Stimulated activated CD8-positive, alpha-beta memory T cell treated with anti-CD3 and anti-CD28 coated beads, Interleukin-4, amount 100 ng/mL, for 4 hours (primary cell): ENCODE results near the gene CD79B.
"Not testable (repeated sequence)": the region's sequence is repeated elsewhere in the genome, so short reads cannot be mapped to it uniquely, and the experiment has no call there.

Source experiments
- DNase-seq, 2 donors: peaks; one replicate each; pipeline ENCODE4 v3.0.0-alpha.2; 2020; ENCODE audit warnings: low read depth in 2 of 2, low spot score in 1 of 2

Gene CD79B

DNA sequence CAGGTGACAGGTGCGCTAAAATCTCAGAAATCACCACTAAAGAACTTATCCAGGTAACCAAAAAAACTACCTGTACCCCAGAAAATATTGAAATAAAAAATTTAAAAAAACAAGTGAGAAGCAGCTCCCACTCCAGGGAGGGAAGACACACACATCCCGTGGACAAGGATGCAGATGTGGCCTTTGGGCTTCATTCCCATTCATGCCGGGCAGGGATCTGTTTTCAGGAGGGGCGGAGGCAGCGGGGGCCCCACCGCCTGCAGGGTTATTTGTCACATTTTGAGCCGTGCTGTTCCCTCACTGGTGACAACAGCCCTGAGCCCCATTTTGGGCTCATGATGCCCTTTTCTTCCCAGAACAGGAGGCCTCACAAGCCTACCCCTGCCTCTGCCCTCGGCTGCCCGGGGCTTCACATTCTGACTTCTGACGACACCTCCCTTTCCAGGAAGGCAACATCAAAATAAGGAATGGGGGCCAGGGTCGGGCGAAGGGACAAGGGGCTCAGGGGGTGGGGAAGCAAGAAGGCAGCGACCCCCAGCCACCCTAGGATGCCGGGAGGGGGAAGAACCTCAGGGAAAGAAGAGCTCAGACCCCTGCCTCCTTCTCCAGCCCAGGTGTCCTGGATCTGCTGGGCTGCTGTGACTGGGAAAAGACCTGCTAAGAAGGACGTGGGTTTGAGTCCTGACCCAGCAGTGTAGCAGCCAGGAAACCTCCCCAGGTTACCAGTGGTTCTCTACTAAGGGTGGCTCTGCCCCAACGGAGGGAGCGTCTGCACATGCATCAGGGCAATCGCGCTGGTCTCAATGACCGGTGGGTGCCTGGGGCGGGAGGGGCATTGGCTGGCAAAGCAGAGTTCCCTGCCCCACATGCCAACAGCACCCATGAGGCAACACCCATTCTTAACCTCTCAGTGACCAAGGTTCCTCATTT lies 2.3 kb upstream of the CD79B start:
- no peak for DNase-seq

DNA sequence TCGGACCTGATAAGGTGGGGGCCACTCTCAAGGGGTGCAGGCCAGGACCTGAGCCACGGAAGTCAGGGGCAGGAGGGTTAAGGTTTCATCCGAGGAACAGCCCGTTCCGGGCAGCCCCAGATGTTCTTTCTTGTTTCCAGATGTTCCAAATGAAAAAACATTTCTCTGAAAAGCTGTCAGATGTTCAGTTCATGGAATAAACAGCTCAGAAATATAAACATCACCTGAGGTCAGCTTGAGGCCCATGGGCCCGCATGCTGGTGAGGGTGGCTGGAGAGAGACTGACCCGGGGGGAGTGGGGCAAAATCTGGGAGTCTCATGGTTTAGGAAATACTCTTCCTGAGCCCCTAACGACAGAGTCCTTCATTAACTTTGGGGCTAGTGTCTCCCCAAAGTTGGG lies 1.5 kb upstream of the CD79B start:
- DNase-seq = no peak

DNA sequence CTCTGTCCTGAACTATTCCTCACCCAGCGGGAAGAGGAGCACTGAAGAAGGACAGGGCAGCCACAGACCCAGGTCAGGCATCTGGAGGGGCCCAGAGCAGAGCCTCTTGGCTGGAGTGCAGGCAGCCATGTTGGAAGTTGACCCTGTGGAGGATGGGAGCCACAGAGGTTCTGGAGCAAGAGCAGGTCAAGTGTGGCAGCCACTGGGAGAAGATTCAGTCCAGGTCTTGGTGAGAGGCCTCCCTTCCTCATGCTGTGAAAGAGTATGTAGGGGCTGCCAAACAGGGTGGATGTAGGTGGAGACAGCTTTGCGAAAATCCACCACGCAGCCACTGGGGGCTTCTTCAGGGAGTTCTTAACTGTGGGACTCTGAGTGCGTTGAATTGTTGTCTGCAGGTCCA lies 590 bp upstream of the CD79B start:
- DNase-seq = no peak

DNA sequence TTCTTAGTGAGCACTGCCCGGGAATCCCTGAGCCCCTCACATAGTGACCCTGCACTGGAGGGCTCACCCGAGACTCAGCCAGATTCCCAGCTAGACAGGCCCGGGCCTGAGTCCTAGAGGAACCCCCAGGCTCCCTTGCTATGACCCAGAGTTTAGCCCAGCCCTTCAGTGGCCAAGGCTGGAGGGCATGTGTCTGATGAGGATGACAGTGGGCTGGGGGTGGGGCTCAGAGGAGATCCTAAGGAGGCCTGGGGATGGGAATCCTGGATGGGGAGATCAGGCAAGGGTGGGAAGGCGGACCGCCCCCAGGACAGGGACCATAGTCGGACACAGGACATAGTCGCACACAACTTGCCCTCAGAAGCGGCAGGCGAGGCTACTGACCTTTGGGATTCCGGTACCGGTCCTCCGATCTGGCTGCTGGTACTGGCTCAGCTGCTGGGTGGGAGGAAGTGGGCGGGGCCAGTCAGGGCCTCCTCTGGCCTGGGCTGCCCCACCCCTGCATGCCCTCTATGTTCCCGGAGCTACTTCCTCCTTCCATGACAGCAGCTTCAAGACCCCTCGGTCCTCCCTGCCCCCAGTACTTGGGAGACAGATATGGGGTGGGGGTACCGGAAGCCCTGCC lies 1.1 kb downstream of the CD79B start:
- DNase-seq = no peak

DNA sequence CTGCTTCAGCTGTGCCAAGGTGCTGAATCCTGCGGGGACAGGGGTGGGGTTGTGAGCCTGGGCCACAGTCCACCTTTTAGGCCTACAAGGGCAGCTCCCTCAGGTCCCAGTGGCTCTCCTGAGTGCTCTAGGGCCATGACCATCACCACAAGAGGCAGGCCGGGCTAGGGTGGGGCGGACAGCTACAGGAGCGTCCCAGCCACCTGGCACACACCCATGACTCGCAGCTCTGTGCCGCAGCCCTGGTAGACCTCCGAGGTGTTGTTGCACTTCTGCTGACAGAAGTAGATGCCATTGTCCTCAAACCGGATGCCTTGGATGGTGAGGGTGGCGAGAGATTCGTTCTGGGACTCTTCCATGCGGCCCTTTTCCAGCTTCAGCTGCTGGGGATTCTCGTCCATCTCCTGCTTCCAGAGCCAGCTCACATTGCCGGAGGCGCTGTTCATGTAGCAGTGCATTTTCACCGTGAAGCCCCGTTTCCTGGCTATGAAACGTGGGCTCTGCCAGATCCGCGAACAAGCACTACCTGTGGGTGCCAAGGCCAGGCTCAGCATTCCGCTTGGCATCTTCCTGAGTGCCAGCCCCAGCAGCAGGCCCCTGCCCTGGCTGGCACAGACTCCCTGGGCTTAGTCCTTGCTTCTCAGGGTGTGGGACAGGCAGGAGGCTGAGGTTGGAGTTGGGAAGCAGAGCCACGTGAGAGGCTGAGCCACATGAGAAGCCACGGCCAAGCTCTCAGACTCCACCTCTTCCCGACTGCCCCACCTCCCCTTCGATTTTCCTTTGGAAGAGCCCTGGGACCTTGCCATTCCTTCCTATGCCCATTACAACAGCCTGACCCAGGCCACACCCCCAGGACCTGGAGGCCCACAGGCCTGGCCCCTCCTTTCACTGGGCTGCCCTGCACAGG lies 2.0 kb downstream of the CD79B start:
- DNase-seq = no peak

DNA sequence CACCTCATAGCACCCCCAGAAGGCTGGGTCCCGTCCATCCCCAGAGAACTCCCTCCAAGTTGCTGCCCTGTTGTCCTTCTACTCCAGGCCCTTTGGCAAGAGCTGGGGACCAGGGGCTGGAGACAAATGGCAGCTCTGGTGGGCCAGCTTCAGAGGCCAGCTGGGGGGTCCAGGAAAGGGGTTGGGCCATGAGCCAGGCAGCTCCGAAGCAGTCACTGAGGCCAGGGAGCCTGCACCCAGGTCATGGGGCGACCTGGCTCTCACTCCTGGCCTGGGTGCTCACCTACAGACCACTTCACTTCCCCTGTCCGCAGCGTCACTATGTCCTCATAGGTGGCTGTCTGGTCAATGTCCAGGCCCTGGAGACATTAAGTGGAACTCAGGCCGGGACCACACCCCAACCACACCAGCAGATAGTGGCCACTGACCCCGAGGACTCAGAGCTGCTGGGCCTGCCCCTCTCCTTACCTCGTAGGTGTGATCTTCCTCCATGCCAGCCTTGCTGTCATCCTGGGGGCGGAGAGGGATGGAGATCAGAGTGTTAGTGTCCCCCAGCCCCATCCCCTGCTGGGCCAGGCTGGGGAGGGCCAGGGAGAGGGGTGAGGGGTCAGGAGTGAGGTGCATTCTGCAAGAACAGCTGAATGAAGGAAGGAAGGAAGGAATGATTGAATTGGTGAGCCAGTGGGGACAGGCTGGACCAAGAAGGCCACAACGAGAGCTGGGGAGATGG lies 3.0 kb downstream of the CD79B start:
- no peak for DNase-seq

DNA sequence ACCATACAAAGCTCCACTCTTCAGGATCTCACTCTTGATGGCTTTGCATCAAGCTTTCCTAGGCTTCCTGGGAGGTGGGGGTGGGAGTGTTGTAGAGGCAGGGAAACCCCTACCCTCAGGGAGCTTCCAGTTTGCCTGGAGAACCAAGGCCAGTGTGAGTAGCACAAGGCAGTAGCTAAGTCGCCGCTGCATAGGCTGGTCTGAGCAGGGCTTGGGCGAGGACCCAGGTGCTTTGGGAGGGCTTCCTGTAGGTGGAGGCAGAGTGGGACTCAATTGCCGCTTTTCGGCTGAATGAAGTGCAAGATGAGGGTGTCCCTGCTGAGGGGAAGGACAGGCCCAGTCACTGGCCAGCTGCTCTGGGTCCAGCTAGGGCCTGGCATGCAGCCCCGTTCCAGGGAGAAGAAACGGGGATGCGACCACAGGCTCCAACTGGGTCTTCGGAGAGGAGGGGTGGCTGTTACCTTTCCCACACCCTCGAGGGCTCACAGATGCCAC lies 3.9 kb downstream of the CD79B start:
- DNase-seq = no peak

DNA sequence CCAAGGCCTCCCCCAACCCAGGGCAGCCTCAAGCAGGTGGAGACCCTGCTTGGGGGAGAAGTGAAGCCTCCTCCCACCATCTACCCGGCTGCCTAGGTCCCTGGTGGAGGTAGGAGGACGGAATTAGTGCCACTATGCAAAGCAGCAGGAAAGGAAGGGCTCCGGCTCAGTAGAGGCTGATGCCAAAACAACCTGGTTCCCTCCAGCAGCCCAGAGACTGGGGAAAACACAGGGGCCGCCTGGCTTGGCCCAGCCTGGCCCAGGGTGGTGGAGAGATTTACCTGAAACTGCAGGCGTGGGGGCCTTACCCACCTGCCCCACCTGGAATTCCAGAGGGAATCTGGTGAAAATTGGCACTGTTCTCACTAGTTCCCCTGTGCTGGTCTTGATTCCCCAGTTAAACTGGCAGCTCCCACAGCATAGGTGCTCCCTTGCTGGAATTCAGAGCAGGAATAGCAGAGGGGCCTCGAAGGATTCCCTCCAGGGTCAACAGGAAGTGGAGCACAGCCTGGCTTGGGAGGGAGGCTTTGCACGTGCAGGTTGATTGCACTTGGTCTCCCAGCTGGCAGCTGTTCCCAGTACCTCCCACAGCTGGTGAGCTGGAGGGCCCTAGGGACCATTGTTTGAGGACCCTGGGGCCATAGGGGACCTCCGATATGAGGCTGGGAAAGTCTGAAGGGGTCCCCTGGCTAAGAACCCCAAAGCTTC lies 4.5 kb downstream of the CD79B start:
- DNase-seq = no peak

DNA sequence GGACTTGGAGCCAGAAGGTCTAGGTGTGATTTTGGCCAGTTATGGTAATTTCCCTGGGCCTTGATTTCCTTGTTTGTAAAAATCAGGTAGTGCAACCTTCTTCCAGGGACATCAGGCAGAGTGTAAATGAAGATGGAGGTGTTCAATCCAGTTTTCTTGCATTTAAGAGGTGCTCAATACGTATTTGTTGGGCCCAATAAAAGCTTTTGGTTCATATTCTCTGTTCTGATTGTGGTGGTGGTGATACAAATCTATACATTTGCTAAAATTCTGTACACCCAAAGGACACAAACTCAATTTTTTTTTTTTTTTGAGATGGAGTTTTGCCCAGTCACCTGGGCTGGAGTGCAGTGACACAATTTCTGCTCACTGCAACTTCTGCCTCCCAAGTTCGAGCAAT lies 6.0 kb downstream of the CD79B start:
- no peak for DNase-seq

DNA sequence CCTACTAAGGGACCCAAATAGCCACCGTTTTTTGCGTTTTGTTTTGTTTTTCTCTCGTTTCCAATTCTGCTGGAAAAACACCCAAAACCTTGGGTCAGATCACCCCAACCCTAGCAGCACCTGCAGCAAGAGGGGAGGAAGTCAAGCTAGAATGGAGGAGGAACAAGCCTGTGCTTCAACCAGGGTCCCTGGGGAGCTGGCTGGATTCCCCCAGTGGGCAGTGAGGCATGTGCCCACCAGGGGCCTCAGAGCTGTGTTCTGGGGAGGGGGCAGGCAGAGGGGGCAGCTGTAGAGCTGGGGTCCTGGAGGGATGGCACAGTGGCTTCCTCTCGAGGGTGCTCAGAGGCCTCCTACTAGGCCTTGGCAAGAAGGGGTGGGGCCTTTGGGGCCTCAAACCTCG lies 6.5 kb downstream of the CD79B start:
- no peak for DNase-seq

DNA sequence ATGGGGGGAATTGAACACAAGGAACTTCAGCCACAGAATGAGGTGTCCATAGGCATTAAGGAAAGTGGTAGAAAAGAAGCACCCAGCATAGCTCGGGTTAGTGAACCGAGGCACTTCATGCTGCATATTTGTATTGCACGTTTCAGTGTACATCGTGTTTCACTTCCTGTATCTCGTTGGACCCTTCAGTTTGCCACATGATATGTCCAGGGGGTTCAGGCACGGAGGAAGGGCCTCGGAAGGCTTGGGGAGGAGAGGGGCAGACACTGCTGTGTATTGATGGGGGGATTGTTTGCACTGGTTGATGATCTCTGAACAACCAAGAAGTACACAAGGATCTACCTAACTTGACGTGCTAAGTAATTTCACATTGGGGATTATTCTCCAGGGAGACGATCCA lies 9.7 kb downstream of the CD79B start:
- not testable (repeated sequence) for DNase-seq

DNA sequence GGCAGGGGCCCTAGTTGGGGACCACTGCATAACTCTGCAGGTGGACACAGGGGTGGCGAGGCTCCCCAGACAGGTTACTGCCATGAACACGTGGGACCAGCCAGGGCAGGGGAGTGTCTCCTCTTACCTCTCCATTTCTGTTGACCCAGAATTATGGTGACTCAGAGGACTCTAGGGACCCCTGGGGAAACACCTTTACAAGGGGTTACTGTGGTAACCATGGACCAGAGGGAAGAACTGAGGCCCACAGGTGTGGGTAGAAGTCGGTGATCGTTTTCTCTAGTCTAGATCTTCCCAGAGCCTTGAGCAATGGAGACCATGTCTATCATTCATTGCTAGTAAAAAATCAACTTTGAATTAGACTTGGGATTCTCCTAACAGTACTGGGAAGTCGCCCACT lies 11.4 kb downstream of the CD79B start:
- DNase-seq = not testable (repeated sequence)

DNA sequence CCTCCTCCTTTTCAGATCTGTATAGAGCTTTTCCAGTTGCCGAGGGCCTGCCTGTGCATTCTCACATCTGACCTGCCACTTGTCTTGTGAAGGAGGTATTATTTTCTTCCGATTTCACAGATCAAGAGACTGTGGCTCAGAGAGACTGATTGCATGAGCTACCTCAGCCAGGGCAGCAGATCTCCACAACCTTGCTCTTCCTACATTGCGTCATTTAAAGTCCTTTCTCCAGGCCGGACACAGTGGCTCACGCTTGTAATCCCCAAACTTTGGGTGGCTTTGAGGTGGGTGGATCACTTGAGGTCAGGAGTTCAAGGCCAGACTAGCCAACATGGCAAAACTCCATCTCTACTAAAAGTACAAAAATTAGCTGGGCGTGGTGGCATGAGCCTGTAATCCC lies 12.1 kb downstream of the CD79B start:
- DNase-seq = not testable (repeated sequence)

DNA sequence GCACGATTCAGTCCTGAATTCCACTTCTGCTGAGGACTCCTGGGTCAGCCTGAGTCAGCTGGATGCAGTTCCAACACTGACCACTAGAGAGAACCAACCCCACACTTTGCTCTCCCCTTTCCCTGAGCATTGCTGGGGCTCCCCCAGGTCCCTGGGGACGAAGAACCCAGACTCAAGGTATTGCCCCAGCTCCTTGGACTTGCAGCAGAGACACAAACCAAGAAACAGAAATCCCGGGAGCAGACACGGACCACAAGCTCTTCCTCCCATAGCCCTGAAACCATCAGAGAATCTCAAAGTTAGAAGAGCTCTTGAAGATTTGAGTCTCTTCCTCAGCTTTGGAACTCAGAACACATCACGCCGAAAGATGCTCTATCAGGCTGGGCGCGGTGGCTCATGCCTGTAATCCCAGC lies 12.8 kb downstream of the CD79B start:
- peak; percentile 38 to 58 for DNase-seq

DNA sequence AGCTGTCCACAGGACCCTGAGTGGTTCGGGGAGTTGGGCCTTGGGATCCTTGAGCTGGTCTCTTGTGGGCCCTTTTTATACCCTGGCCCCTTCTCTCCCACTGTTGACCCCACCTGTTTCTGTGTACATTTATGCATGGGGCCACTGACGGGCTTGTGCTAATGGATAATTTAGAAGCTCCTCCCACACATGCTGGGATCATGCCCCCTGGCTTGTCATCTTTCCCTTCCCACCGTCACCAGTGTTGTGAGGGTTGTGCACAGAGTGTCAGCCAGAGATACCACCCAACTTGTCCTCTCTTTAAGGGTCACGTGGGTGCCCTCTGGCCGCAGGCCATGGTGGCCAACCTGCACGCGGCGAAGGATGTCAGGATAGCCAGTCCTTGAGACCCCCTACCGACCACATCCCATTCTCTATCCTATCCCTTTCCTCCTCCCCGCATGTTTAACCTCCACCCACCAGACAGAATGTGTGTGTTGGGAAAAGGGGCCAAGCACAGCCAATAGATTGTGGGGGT lies 13.3 kb downstream of the CD79B start, which contains the start of gene GH1:
GH1 (minus strand) TSS at position 51 of the 517 bp plus-strand sequence. CDS start 63 bp downstream, outside the sequence.
- not testable (repeated sequence) for DNase-seq

DNA sequence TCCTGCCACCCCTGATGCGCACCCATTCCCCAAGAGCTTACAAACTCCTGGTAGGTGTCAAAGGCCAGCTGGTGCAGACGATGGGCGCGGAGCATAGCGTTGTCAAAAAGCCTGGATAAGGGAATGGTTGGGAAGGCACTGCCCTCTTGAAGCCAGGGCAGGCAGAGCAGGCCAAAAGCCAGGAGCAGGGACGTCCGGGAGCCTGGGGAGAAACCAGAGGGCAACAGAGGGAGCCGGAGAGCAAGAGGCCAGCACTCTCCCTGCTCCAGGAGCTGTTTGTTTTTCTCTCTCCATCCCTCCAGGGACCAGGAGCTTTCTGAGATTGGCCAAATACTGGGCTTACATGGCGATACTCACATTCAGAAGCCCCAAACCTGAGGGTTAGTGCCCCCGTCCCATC lies 13.8 kb downstream of the CD79B start:
- DNase-seq = no peak

DNA sequence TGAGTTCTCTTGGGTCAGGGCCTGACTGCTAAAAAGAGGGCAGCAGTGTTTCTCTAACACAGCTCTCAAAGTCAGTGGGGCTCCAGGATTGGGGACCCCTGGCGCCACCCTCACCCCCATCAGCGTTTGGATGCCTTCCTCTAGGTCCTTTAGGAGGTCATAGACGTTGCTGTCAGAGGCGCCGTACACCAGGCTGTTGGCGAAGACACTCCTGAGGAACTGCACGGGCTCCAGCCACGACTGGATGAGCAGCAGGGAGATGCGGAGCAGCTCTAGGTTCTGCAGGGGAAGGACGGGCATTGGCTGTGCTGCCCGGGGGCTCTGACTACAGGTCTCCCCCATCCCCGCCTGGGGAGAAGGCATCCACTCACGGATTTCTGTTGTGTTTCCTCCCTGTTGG lies 14.5 kb downstream of the CD79B start:
- DNase-seq = no peak

DNA sequence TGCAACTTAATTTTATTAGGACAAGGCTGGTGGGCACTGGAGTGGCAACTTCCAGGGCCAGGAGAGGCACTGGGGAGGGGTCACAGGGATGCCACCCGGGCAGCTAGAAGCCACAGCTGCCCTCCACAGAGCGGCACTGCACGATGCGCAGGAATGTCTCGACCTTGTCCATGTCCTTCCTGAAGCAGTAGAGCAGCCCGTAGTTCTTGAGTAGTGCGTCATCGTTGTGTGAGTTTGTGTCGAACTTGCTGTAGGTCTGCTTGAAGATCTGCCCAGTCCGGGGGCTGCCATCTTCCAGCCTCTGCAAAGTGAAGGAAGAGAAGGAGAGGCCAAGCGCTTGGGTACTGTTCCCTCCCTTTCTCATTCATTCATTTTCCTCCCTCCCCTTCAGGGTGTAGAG lies 14.9 kb downstream of the CD79B start:
- DNase-seq = not testable (repeated sequence)

DNA sequence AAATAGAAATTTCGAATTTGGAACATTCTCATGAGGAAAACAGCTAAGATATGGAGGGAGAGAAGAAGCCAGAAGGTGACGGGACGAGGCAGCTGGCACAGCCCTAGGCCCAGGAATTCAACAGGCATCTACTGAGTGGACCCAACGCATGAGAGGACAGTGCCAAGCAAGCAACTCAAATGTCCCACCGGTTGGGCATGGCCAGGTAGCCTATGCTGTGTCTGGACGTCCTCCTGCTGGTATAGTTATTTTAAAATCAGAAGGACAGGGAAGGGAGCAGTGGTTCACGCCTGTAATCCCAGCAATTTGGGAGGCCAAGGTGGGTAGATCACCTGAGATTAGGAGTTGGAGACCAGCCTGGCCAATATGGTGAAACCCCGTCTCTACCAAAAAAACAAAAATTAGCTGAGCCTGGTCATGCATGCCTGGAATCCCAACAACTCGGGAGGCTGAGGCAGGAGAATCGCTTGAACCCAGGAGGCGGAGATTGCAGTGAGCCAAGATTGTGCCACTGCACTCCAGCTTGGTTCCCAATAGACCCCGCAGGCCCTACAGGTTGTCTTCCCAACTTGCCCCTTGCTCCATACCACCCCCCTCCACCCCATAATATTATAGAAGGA lies 15.5 kb downstream of the CD79B start:
- no peak for DNase-seq
